HL-60/S4 (cell line): ENCODE measurements around the gene IFIT1.
"Not testable (repeated sequence)": the region's sequence is repeated elsewhere in the genome, so short reads cannot be mapped to it uniquely, and the experiment has no call there.

Source experiments
- in situ Hi-C: fragments of 300-500 bp; cut with MboI; formaldehyde crosslinking; loops from 2 replicates; pipeline ENCODE4 v1.14.3; 2022; ENCODE audit warnings: low sequenced_read_pairs

IFIT1 gene

DNA sequence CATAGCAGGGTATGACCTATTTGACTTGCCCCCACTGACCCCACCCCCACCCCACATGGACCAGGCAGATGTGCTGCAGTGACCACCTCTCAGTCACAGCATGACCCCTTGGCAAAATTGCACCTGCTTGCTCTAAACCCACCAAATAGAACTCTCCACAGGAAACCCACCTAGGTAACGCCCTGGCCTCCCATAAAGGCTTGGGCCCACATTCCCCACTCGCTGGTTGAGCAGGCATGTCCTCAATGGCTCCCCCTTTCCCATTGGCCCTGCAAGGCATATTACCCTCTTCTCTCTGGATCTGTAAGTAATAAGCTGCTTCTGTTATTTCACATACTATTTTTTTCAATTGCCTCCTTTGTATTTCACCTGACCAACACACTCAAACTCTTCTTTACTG is 2.7 kb downstream of the IFIT1 start:
- in situ Hi-C loops, result no loop called here

DNA sequence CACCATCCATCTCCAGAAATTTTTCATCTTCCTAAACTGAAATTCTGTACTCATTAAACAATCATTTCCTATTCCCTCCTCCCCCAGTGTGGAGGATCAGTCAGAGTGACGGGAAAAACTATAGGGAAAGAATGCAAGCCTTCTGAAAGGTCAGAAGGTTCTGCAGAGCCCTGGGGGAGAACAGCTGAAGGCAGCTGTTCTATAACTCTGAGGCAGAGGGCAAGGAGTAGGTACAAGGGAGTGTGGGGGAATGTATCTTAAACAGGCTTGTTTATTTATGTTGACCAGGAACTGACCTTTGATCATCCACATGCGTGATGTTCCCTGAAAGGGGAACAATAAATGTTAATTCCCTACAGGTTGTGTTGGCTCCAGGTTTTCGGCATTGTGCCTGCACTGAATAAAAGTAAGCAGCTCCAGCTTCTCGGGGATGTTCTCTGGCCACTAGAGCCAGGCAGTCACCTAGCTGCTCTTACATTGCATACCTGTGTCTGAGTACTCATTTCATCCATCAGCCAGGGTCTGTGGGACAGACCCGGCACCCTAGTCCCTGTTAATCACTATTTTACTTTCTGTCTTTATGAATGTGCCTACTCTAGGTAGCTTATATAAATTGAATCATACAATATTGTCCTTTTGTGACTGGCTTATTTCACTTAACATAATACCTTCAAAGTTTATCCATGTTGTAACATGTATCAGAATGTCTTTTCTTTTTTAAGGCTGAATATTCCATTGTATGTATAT is 5.8 kb downstream of the IFIT1 start:
- in situ Hi-C loops, result no loop called here

DNA sequence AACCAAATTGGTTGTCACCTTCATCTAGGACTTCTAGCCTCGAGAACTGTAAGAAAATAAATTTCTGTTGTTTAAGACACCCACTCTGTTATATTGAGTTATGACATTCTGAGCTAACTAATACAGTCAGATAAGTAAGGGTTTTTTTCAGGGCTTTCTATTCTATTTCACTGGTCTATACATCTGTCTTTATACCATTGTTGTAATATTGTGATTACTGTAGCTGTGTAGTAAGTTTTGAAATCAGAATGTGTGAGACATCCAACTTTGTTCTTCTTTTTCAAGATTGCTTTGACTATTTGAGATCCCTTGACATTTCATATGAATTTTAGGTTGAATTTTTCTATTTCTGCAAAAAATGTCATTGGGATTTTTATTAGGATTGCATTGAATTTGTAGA is 7.5 kb downstream of the IFIT1 start:
- in situ Hi-C loops, result no loop called here

DNA sequence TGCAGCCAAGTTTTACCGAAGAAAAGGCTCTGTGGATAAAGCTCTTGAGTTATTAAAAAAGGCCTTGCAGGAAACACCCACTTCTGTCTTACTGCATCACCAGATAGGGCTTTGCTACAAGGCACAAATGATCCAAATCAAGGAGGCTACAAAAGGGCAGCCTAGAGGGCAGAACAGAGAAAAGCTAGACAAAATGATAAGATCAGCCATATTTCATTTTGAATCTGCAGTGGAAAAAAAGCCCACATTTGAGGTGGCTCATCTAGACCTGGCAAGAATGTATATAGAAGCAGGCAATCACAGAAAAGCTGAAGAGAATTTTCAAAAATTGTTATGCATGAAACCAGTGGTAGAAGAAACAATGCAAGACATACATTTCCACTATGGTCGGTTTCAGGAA is 10.6 kb downstream of the IFIT1 start:
- in situ Hi-C loops, result no loop called here

DNA sequence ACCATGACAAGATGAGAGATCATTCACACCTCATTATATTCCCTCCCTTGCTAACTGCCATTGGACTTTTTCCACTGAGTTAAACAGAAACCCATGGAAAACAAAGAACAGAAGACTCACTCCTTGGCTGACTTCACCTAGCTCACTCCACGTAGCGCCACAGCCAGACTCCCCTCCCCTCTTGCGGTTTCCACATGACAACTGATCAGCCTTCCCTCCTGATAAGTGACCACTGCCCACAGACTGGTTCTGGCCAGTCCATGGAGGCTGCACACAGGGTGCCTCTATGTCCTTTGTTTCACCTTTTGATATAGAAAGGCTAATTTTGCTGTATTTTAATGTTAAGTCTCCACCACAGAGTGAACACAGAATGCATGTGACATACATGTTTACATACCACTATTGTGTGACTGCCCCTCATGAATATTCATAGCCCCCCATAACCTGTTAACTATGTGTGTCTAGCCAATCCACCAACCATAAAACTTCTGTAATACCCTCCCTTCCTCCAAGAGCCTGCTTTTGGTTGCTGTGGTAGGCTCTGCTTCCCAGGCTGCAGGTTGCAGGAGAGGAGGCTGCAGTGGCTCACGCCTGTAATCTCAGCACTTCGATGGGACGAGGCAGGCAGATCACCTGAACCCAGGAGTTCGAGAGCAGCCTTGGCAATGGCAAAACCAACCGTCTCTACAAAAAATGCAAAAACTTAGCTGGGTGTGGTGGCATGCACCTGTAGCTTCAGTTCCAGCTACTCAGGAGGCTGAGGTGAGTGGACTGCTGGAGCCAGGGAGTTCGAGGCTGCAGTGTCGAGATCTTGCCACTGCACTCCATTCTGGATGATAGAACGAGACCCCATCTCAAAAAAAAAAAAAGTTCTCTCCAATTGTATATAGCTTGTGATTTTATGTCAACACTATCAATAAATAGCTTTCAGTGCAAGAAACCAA is 12.0 kb downstream of the IFIT1 start:
- in situ Hi-C loops, result no loop called here

DNA sequence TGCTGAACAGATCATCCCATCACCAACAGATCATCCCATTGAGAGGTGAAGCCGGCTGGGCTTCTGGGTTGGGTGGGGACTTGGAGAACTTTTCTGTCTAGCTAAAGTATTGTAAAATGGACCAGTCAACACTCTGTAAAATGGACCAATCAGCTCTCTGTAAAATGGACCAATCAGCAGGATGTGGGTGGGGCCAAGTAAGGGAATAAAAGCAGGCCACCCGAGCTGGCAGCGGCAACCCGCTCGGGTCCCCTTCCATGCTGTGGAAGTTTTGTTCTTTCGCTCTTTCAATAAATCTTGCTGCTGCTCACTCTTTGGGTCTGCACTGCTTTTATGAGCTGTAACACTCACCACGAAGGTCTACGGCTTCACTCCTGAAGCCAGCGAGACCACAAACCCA is 13.8 kb downstream of the IFIT1 start:
- in situ Hi-C loops, result not testable (repeated sequence)

DNA sequence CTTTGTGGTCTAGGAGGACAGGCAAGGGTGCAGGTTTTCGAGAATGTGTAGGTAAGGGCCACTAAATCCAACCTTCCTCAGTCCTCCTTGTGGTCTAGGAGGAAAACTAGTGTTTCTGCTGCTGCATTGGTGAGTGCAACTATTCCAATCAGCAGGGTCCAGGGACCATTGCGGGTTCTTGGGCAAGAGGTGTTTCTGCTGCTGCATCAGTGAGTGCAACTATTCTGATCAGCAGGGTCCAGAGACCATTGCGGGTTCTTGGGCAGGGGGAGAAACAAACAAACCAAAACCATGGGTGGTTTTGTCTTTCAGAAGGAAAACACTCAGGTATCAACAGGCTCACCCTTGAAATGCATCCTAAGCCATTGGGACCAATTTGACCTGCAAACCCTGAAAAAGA is 15.4 kb downstream of the IFIT1 start:
- in situ Hi-C loops, result not testable (repeated sequence)

DNA sequence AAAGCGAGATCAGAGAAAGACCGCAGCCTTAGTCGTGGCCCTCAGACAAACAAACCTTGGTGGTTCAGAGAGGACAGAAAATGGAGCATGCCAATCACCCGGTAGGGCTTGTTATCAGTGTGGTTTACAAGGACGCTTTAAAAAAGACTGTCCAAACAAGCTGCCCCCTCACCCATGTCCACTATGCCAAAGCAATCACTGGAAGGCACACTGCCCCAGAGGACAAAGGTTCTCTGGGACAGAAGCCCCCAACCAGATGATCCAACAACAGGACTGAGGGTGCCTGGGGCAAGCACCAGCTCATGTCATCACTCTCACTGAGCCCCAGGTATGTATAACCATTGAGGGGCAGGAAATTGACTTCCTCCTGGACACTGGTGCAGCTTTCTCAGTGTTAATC is 16.9 kb downstream of the IFIT1 start:
- in situ Hi-C loops, result not testable (repeated sequence)

DNA sequence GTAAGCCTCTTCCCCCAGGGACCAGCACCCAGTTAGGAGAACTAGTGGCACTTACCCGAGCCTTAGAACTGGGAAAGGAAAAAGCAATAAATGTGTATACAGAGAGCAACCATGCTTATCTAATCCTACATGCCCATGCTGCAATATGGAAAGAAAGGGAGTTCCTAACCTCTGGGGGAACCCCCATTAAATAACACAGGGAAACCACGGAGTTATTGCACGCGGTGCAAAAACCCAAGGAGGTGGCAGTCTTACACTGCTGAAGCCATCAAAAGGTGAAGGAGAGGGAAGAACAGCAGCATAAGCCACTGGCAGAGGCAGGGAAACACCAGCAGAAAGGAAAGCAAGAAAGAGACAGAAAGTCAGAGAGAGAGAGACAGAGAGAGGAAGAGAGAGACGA is 18.1 kb downstream of the IFIT1 start:
- in situ Hi-C loops, result not testable (repeated sequence)

DNA sequence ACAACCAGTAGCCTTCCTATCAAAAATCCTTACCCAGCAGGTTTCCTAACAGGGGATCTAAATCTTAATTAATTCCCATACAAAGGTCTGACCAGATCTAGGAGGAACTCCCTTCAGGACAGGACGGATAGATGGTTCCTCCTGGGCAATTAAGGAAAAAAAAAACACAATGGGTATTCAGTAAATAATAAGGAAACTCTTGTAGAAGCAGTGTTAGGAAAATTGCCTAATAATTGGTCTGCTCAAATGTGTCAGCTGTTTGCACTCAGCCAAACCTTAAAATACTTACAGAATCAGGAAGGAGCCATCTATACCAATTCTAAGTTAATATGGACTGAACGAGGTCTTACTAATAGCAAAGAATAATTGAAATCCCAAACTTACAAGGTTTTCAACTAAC is 18.7 kb downstream of the IFIT1 start:
- in situ Hi-C loops, result not testable (repeated sequence)

DNA sequence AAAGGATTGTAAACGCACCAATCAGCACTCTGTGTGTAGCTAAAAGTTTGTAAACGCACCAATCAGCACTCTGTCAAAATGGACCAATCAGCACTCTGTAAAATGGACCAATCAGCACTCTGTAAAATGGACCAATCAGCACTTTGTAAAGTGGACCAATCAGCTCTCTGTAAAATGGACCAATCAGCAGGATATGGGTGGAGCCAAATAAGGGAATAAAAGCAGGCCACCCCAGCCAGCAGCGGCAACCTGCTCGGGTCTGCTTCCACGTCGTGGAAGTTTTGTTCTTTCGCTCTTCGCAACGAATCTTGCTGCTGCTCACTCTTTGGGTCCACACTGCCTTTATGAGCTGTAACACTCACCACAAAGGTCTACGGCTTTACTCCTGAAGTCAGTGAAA is 19.9 kb downstream of the IFIT1 start:
- in situ Hi-C loops, result not testable (repeated sequence)

DNA sequence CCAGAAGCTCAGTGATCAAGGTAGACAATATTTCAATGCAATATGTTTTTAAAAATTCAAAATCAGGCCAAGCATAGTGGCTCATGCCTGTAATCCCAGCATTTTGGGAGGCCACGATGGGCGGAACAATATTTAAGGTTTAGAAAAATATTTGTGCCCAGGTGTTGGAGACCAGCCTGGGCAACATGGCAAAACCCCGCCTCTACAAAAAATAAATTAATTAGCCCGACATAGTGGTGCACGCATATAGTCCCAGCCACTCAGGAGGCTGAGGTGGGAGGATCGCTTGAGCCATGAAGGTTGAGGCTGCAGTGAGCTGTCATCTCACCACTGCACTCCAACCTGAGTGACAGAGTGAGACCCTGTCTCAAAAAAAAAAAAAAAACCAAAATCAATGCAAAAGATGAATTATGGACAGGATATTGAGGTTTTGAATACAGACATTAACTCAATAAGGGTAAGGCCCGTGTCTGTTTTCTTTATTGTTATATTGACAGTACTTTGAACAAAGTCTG is 21.0 kb downstream of the IFIT1 start:
- in situ Hi-C loops, result no loop called here

DNA sequence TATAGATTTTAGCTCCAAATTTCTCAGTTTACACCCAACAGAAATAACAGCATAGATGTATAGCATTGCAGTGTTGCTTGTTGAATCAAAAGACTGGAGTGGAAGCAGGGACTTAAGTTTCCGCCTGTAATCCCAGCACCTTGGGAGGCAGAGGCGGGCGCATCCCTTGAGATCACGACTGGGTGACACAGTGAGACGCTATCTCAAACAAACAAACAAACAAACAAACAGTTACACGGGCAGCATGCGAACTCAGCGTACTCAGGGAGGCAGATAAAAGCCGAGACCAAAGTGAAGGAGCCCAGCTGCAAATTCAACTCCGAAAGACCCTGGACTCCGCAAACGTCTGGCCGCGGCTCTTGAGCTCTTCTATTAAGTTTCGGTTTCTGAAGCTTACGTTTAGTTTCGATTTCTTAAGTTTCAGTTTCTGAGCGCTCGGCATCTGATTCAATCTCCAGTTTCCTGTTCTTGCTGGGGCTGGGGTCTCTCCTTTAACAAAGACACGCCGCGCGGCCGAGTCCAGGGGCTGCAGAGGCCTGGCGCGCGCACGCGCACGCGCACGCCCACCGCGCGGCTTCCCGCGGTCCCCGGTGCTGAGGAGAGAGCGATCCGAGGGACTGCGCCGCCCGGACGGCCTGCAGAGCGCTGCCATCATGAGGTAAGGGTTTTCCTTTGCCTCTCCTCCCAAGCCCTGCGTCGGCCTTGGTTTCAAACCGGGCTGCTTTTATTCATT is 21.9 kb downstream of the IFIT1 start, which contains the start of gene IFIT5:
Gene IFIT5, plus strand, starts transcription at position 423 of the 733 bp plus-strand sequence. Its CDS starts 231 bp downstream, at position 654.
- in situ Hi-C loops, result no loop called here

DNA sequence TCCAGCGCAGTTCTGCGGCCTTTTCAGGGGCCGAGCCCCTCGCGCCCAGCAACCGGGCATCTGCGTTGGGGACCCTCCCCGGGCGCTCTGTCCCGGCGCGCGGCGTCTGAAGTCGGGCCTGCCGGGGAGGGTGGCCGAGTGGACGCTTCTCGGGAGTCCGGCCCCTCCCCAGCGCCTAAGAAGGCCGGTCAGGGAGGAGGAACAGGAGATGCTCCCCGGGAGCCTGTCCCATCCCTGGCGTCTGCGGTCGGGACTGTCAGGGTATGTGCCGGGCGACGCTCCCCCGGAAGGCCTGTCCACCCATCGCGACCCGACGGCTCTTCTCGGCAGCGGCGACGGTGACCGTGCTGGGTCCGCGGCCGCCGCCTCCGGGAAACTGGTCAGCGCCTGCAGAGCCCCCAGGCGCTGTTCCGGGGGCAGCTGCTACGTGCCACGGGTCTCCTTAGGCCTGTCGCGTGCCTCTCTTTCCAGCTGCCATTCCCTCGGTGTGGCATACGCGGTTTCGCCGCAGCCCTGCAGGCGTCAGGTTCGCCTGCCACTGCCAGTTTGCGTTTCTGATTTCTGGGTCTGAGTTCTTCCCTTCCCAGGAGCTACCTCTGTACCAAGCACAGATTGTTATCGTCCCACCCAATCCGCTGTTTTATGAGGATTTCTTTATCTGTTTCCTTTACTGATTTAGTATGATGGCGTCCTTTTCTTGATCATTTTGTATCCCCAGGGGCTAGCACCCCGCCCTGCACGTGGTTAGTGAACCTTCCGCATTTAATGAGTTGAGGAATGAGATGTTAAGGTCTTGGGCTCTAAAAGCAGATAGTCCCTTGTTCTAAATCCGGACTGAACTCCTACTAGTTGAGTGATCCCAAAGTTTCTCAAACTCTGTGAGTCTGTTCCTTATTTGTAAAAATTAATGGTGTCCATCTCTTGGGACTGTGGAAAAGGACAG is 22.7 kb downstream of the IFIT1 start:
- in situ Hi-C loops, result no loop called here

DNA sequence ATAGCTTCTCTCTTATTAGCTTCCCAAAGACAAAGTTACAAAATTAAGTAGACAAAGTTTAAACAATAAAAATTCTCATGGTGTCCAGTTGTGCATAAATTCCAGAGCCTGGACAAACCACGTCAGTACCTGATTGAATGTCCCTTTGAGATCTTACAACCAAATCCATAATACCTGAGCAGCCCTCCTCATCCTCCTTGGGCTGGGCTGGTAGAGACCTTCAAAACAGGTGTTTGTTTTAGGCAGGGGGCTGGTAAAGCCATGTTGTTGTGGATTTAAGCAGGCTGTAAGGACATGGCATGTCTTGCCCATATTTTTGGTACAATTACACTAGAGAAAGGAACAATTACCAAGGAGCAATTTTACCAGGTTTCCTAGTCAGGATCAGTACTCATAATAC is 24.0 kb downstream of the IFIT1 start:
- in situ Hi-C loops, result no loop called here

DNA sequence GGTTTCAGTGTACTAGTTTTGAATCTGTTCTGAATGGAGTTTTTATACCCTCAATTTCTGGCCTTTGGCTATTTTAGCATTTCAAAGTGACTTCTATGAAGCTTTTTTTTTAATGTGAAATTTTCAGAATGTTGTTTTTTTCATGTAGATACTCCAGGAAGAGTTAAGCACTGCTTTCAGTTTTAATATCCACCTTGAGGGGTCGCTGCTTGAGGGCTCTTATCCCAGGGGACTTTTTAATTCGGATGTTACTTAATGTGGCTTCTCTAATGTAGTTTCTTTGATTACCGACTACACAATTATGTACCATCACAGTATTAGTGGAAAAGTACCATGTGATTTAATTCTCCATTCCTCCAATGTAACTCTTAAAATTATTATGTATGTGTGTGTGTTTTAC is 27.1 kb downstream of the IFIT1 start:
- in situ Hi-C loops, result no loop called here

DNA sequence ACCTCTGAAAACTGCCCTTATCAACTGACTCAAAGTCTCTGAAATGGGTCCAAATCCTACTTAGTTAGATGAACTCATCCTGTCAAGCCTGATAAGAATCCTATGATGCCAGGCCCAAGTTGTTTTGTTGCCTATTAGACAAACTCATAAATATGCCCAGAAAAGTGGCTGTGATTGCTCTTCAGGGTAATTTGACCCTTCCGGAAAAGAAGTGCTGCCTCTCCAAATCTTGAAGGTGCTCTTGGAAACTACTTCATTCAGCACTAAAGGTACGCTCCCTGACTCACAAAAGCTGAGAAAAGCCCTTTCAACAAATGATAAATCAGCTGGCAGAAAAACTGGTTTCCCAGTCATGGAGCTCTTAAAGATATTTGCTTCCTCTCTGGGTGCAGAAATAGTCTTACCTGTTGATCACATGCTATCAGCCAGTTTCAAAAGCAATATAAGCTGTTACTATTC is 28.6 kb downstream of the IFIT1 start:
- in situ Hi-C loops, result loop anchor here (10.0 kb wide), 1 partner anchor 134 kb away; no protein-coding TSS in a partner anchor

DNA sequence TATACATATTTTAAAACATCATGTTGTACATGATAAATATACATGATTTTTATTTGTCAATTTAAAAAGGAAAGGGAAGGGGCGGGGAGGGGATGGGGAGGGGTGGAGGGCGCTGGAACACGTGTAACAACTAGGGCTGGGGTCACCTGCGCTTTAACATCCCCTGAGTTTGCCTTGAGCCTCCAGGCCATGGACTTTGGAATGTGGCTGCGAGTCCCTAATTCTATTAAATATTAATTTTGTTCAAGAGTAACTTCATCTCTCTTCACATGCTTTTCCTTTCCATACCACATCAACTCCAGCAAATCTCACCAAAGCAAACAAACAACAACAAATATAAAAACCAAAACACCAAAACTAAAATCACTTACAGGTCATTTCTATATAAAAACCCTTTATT is 32.6 kb downstream of the IFIT1 start:
- in situ Hi-C loops, result loop anchor here (10.0 kb wide), 1 partner anchor 130 kb away; no protein-coding TSS in a partner anchor

DNA sequence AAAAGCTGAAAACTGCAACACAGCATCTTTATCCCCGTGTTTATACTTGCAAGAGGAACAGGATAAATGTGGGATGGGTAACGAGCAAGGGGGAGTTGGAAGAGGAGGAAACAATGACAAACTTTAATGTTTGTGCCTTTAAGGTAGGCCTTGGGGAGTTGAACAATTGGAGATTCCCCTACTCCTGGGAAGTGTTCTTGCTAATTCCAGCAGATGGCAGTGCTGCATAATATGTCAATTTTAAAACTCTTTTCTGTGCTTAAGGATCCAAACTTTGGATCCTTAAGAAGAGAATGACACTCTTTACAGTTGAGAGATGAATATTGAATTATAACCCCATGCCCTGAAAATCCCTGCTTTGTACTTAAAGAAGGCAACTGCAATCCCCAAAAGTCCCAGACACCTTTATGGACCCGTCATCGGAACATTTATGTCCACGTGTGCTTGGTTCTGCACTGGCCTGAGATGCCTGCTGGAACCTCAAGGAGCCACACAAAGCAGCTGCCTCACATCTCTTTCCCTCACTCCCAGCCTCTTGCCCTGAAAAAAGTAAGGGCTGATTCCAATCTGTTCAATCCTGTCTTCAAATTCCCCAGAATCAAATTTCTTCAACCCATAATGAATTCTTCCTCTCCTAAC is 33.9 kb downstream of the IFIT1 start:
- in situ Hi-C loops, result loop anchor here (10.0 kb wide), 1 partner anchor 128 kb away; no protein-coding TSS in a partner anchor
